Measurements from ENCODE around the gene TNFRSF14. TPM values are rescaled to one million over a fixed set of nuclear protein-coding genes. Genes with fewer than 3 reads are reported as not detected.

The TNFRSF14 gene
- total and polyA plus RNA-seq, 4 donors = 33.9 to 137 (median 72.4) TPM

DNA sequence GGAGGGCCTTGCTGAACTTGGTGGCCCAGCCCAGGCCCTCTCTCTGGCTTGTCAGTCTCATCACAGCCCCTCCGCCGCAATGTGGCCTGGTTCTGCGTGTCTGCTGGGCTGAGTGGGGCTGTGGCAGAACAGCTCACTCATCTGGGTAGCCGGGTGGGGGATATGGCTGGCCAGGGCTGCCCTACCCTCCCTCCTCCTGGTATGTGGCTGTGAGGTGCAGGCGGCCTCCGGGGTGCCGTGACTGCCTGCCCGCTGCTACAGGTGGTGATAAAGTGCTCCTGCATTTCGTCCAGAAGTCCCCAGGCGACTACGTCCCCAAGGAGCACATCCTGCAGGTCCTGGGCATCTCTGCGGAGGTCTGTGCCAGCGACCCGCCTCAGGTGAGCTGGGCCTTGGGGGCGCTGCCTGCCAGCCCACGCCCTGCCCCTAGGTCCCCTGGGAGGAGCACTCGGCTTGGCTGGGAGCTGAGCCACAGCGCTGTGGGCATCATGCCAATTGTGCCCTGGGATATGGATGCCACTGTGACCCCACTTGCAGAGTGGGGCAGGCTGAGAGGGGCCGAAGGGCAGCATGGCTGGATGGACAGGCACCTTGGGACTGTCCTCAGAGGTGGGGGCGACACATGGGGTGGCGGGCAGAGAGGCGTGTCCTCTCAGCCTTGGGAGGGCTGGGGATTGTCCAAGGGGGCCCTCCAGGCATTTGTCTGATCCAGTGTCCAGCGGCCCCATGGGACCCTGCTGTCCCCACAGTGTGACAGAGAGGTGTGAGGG lies 32.7 kb downstream of the TNFRSF14 start:
- Histone ChIP-seq H3K36me3 (ENCODE audit: control insufficient read depth in 1 of 2, insufficient read depth in 2 of 2, low read length in 1 of 2) (no peaks in the 10 kb centered on the region), H3K4me3 (ENCODE audit: low read length in 2 of 2) (no peak overlapping the region), H3K27me3 (ENCODE audit: control insufficient read depth in 1 of 2, insufficient read depth in 2 of 2, low read length in 1 of 2) (no peaks in the 10 kb centered on the region), H3K4me1 (ENCODE audit: control insufficient read depth in 1 of 2, insufficient read depth in 2 of 2, low read length in 2 of 2) (no peaks in the 10 kb centered on the region), H3K27ac (ENCODE audit: low read depth in 1 of 2, low read length in 2 of 2) (no peak overlapping the region), H3K9me3 (ENCODE audit: control insufficient read depth, low read length) (no peaks in the 10 kb centered on the region)
- intact Hi-C loops (cut with DNase I) = loop anchor here (5.0 to 10.0 kb wide), 2 partner anchors 64 to 397 kb away; partner anchors contain the start of genes FAAP20 (in 1 of the 2) and PANK4 (in 1 of the 2)
- 90 to 91% methylated on average over 23 of the region's 23 CpGs for WGBS, 2 donors
- no peak for ATAC-seq (ENCODE audit: low FRiP score)
- peak; percentile 41 to 77 for DNase-seq

DNA sequence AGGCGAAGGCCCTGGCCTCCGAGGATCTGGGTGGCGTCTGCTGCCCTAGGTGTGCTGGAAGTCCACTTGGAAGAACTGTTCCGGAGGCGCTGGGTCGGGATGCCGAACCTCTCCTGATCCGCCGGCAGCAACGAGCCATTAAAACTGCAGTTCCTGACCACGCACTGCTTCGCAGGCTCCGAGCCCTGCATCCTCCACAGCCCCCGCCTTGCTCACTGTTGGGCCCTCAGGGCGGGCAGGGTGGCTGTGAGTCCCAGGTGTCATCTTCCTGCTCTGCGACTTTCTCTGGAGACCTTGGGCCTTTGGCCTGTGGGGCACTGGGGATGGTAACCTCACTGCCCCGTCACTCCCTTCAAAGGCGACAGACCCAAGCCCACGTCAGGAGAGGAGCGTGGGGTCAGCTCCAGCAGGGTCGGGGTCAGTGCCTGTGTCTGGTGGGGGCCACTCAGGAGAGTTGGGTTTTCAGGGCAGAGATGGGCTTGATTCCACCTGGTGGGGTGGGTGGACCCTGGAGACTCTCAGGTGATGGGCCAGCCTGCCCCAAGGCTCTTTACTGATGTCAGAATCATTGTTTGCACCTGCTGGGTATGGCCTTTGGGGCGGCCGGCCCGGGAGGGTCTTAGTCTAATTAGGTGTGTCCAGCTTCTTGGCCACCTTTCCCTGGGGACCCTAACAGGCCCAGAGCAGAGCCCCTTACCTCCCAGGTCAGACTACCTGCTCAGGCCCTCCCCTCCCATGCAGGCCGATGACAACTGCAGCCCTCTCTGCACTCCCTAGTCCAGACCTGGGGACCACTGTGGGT lies 33.5 kb downstream of the TNFRSF14 start:
- no peak for ATAC-seq (ENCODE audit: low FRiP score)
- no peaks in the 10 kb centered on the region for H3K27me3 ChIP-seq (ENCODE audit: control insufficient read depth in 1 of 2, insufficient read depth in 2 of 2, low read length in 1 of 2)
- H3K36me3 ChIP-seq (ENCODE audit: control insufficient read depth in 1 of 2, insufficient read depth in 2 of 2, low read length in 1 of 2) = no peaks in the 10 kb centered on the region
- intact Hi-C loops (cut with DNase I) = loop anchor here (5.0 to 10.0 kb wide), 2 partner anchors 65 to 397 kb away; partner anchors contain the start of genes FAAP20 (in 1 of the 2) and PANK4 (in 1 of the 2)
- peak; percentile 43 to 71 for DNase-seq
- H3K4me1 ChIP-seq (ENCODE audit: control insufficient read depth in 1 of 2, insufficient read depth in 2 of 2, low read length in 2 of 2) = no peaks in the 10 kb centered on the region
- H3K9me3 ChIP-seq (ENCODE audit: control insufficient read depth, low read length) = no peaks in the 10 kb centered on the region
- no peak overlapping the region for H3K27ac ChIP-seq (ENCODE audit: low read depth in 1 of 2, low read length in 2 of 2)
- H3K4me3 ChIP-seq (ENCODE audit: low read length in 2 of 2) = no peak overlapping the region
- WGBS, 2 donors = 95% methylated on average over 25 of the region's 25 CpGs

DNA sequence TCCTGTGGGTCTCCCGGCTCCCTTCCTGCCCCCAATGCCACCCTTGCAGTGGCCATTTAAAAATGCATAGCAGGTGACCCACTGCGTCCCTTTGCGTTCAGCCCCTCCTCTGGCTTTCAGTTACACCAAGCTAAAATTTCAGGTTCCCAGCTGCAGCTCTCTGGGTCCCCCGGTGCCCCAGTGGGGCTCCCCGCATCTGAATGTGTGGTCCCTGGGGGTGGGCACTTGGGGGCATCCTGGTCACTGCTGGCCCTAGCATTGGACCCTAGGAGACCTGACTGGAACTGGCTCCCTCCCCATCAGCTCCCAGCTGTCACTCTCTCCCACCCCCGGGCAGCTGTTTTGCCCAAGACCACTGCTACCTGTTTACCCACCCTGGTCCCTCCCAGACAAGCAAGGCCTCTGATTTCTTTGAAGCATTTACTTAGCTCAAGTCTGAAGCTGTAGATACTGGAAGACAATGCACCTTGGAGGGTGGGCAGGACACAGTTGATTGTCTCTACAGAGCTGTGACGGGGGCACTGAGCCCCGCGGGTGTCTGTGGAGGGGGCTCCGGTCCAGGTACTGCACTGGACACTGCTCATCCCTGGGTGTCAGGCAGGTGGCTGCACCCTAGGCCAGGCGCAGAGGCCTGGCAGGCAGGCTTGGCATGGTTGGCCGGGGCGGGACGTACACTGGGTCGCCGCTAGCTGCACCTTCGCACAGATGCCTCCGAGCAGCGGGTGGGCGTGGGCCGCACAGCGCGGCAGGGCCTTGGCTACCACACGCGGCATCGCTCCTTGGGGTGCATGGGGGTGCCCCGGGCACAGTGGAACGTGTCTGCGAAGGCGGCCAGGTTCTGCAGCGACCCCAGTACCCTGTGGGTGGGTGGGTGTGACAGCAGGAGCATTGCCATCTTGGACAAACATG lies 34.3 kb downstream of the TNFRSF14 start:
- intact Hi-C loops (cut with DNase I) = no loop called here
- WGBS, 2 donors = 96 to 97% methylated on average over 31 of the region's 31 CpGs
- DNase-seq (peak; percentile 41 to 74), ATAC-seq (ENCODE audit: low FRiP score) (no peak)
- no peaks in the 10 kb centered on the region for H3K27me3 ChIP-seq (ENCODE audit: control insufficient read depth in 1 of 2, insufficient read depth in 2 of 2, low read length in 1 of 2)
- H3K9me3 ChIP-seq (ENCODE audit: control insufficient read depth, low read length) = no peaks in the 10 kb centered on the region
- H3K27ac ChIP-seq (ENCODE audit: low read depth in 1 of 2, low read length in 2 of 2) = no peak overlapping the region
- no peaks in the 10 kb centered on the region for H3K36me3 ChIP-seq (ENCODE audit: control insufficient read depth in 1 of 2, insufficient read depth in 2 of 2, low read length in 1 of 2)
- H3K4me3 ChIP-seq (ENCODE audit: low read length in 2 of 2) = no peak overlapping the region
- no peaks in the 10 kb centered on the region for H3K4me1 ChIP-seq (ENCODE audit: control insufficient read depth in 1 of 2, insufficient read depth in 2 of 2, low read length in 2 of 2)

DNA sequence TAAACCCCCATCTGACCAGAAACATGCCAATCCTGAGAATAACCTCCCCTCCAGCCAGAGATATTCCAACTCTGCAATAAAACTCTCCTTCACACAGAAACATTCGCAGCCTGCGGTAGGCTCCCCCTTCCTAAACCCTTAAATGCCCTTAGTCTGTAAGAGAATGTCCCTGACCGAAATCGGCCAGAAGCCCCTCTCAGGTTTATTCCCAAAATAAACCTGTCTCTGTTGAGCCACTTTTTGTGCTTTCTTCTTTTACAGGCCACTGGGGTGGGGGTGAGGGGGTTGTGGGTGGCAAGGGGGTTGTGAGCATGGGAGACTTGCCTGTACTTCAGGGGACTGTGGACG lies 35.0 kb downstream of the TNFRSF14 start:
- H3K27me3 ChIP-seq (ENCODE audit: control insufficient read depth in 1 of 2, insufficient read depth in 2 of 2, low read length in 1 of 2) = no peaks in the 10 kb centered on the region
- intact Hi-C loops (cut with DNase I) = no loop called here
- H3K27ac ChIP-seq (ENCODE audit: low read depth in 1 of 2, low read length in 2 of 2) = no peak overlapping the region
- H3K36me3 ChIP-seq (ENCODE audit: control insufficient read depth in 1 of 2, insufficient read depth in 2 of 2, low read length in 1 of 2) = no peaks in the 10 kb centered on the region
- H3K4me1 ChIP-seq (ENCODE audit: control insufficient read depth in 1 of 2, insufficient read depth in 2 of 2, low read length in 2 of 2) = no peaks in the 10 kb centered on the region
- H3K4me3 ChIP-seq (ENCODE audit: low read length in 2 of 2) = no peak overlapping the region
- no peaks in the 10 kb centered on the region for H3K9me3 ChIP-seq (ENCODE audit: control insufficient read depth, low read length)
- ATAC-seq (ENCODE audit: low FRiP score) (no peak), DNase-seq (peak in 1 of 2 donors; percentile 30)
- 89 to 93% methylated on average over 5 of the region's 5 CpGs for WGBS, 2 donors

DNA sequence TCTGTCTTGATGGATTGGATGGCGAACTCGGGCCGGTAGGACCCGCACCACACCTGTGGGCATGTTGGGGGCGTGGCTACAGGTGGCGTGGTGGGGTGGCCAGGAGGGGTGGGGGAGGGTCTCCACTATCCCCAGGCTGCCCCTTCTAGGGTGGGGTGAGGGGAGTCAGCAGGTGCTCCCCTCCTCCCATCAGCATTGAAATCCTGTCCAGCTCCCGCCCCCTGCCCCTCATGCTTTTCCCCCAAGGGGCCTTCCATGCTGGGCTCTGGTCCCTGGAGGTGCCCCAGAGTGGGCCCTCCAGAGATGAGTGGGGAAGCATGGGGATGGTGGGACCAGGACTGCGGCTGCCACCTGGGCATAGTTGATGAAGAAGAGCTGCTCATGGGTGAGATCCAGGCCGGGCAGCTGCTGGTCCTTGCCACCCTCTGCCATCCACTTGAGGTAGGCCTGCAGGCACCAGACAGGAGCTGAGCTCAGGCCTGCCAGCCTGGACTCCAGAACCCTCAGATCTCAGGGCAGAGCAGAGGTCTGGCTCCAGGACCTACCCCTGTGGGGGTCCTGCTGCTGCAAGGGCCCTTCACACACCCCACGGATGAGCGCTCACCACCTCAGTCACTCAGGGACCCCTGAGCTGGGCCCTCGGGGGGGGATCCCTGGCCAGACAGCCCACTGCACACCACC lies 35.5 kb downstream of the TNFRSF14 start:
- peak; percentile 34 to 69 for DNase-seq
- H3K36me3 ChIP-seq (ENCODE audit: control insufficient read depth in 1 of 2, insufficient read depth in 2 of 2, low read length in 1 of 2) = no peaks in the 10 kb centered on the region
- no peaks in the 10 kb centered on the region for H3K4me1 ChIP-seq (ENCODE audit: control insufficient read depth in 1 of 2, insufficient read depth in 2 of 2, low read length in 2 of 2)
- H3K4me3 ChIP-seq (ENCODE audit: low read length in 2 of 2) = no peak overlapping the region
- no peak for ATAC-seq (ENCODE audit: low FRiP score)
- no peak overlapping the region for H3K27ac ChIP-seq (ENCODE audit: low read depth in 1 of 2, low read length in 2 of 2)
- WGBS, 2 donors = 90 to 94% methylated on average over 12 of the region's 12 CpGs
- intact Hi-C loops (cut with DNase I) = no loop called here
- H3K27me3 ChIP-seq (ENCODE audit: control insufficient read depth in 1 of 2, insufficient read depth in 2 of 2, low read length in 1 of 2) = no peaks in the 10 kb centered on the region
- H3K9me3 ChIP-seq (ENCODE audit: control insufficient read depth, low read length) = no peaks in the 10 kb centered on the region

DNA sequence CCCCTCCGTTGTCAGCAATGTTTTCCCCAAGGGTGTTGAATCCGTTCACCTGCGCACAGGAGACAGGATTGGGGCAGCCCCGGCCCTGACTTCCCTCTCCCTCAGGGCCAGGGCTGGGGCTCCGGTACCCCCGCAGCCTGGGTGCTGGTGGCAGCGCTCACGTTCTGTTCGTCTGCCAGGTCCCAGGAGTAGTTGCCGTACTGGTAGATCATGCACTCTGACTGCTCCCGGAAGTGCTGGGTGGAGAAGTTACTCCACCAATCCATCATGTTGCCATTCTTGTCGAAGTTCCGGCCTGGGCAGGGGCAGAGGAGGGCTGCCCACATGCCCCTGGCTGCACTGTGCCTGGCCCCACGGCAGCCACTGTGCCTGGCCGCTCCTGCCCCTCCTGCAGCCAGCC lies 36.5 kb downstream of the TNFRSF14 start:
- 43 to 45% methylated on average over 15 of the region's 15 CpGs for WGBS, 2 donors
- intact Hi-C loops (cut with DNase I) = no loop called here
- ATAC-seq (ENCODE audit: low FRiP score) = no peak
- Histone ChIP-seq H3K27ac (ENCODE audit: low read depth in 1 of 2, low read length in 2 of 2) (no peak overlapping the region), H3K36me3 (ENCODE audit: control insufficient read depth in 1 of 2, insufficient read depth in 2 of 2, low read length in 1 of 2) (no peaks in the 10 kb centered on the region), H3K4me1 (ENCODE audit: control insufficient read depth in 1 of 2, insufficient read depth in 2 of 2, low read length in 2 of 2) (no peaks in the 10 kb centered on the region), H3K9me3 (ENCODE audit: control insufficient read depth, low read length) (no peaks in the 10 kb centered on the region), H3K4me3 (ENCODE audit: low read length in 2 of 2) (no peak overlapping the region), H3K27me3 (ENCODE audit: control insufficient read depth in 1 of 2, insufficient read depth in 2 of 2, low read length in 1 of 2) (no peaks in the 10 kb centered on the region)
- DNase-seq = peak; percentile 40 to 61

DNA sequence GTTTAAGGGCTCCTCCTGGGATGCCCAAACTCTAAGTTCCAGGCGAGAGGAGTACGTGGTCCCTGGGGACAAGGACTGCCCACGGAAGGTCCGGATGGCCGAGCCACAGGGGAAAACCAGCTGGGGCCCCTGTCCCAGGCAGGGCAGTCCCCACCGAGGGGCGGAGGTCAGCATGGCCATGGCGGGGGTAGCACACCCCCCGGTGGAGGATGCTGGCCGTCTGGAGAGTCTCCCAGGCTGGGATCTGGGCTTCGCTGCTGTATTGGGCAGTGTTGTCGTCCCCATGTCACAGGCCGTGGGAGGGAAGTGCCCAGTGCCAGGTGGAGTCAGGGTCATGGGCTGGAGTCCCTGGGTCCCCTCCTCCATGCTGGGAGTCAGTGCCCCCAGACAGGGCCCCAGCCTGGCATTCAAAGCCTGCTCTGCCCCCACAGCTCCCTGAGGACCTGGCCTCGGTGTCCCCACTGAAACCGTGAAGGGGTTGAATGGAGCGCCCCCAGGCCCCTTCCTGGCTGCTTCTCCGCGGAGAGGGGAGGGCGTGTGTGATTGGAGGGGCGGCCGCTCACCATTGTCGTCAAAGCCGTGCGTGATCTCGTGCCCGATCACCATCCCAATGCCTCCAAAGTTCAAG lies 37.2 kb downstream of the TNFRSF14 start:
- no peak for ATAC-seq (ENCODE audit: low FRiP score)
- DNase-seq = peak; percentile 44 to 74
- no peaks in the 10 kb centered on the region for H3K9me3 ChIP-seq (ENCODE audit: control insufficient read depth, low read length)
- H3K27me3 ChIP-seq (ENCODE audit: control insufficient read depth in 1 of 2, insufficient read depth in 2 of 2, low read length in 1 of 2) = no peaks in the 10 kb centered on the region
- H3K27ac ChIP-seq (ENCODE audit: low read depth in 1 of 2, low read length in 2 of 2) = no peak overlapping the region
- H3K36me3 ChIP-seq (ENCODE audit: control insufficient read depth in 1 of 2, insufficient read depth in 2 of 2, low read length in 1 of 2) = no peaks in the 10 kb centered on the region
- no peaks in the 10 kb centered on the region for H3K4me1 ChIP-seq (ENCODE audit: control insufficient read depth in 1 of 2, insufficient read depth in 2 of 2, low read length in 2 of 2)
- H3K4me3 ChIP-seq (ENCODE audit: low read length in 2 of 2) = no peak overlapping the region
- intact Hi-C loops (cut with DNase I) = no loop called here
- 67 to 71% methylated on average over 26 of the region's 26 CpGs for WGBS, 2 donors
